HG03139 (cell line): ENCODE data around the gene RANBP3L.
"Not testable (repeated sequence)": the region's sequence is repeated elsewhere in the genome, so short reads cannot be mapped to it uniquely, and the experiment has no call there.

Experiments
- ATAC-seq: cut with Tn5 transposase; IDR thresholded peaks from one replicate; pipeline ENCODE4 v1.9.1; 2021; ENCODE audit not compliant: unreplicated experiment

Gene RANBP3L, protein sequence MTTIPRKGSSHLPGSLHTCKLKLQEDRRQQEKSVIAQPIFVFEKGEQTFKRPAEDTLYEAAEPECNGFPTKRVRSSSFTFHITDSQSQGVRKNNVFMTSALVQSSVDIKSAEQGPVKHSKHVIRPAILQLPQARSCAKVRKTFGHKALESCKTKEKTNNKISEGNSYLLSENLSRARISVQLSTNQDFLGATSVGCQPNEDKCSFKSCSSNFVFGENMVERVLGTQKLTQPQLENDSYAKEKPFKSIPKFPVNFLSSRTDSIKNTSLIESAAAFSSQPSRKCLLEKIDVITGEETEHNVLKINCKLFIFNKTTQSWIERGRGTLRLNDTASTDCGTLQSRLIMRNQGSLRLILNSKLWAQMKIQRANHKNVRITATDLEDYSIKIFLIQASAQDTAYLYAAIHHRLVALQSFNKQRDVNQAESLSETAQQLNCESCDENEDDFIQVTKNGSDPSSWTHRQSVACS

DNA sequence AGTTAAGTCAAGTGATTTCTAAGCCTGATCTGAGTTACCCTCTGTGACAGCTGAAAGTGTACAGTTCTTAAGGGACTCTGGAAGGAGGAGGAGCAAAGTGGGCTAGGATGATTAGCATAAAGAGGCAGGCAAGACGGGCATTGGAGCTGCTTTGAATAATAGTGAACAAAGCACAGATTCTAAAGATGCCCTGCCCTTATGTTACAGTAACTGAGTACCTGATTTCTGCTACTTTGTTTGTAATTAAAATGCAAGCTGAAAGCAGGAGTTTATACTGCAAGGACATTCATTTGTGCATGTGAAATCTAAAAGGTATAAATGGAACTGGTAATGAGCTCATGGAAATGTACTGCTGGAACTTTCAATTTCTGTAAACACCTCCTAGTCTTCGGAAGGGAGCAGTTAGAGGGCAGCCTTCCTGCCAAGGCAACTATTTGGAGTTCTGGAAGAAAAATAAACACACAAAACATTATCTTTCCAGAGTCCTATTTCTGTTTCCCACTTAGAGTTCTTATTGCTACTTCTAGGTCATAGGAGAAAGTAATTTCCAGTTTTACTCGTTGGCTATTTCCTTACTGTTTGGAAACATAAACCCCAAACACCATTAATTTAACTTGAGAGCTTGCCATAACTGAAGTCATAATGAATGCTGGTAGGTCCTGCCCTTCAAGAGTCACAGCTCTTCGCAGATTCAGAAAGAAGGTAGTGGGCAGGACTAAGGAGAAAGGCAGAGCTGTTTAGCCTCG is at the start of gene RANBP3L:
TSS of gene RANBP3L (minus strand) at position 45 of the 746 bp plus-strand sequence. CDS start 486 bp downstream, outside the sequence.
- no peak for ATAC-seq

DNA sequence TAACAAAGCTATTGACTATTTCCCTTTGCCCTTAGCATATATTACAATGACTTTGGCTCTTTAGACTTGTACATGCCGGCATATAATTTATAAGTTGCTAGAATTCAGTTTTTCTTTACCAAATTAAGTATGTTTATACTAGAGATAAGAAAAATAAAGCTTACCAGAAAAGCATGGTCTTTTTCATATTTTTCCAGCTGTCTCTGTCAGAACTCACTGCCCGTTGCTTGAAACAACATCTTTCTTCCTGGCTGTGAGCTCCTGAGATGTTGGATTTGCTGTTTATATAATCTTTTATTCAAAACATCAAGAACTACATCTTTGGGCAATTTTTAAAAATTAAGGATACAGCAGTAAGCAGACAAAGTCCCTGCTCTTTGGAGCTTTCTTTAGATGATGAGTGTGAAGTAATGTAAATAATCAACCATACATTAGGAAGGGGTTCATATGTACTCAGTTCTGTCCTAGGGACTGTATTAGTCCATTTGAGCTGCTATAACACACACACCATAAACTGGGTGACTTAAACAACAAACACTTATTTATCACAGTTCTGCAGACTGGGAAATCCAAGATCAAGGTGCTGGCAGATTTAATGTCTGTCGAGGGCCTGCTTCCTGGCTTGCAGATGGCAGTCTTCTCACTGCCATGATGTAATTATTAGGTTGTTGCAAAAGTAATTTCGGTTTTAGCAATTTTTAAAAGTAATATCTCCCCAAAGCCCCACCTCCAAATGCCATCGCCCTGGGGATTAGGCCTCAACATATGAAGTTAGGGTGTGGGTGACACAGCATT is 45.4 kb upstream of the RANBP3L start:
- ATAC-seq: no peak

DNA sequence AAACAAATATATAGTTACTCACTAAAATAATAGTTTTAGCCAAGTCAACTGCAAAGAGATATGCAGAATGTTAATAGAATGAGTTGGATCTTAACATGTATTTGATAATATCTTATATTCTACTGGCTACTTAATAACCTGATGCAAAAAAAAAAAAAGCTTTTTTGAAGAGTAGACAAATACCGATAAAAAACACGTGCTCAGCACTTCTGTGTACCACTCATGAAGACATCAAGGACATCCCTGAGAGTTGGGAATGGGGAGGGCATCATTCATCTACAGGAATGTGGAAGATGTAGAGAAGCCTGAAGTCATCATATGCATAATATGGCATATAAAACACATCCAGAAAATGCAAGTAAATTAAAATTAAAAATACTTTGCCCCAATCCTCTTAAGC is 43.2 kb upstream of the RANBP3L start:
- no peak for ATAC-seq

DNA sequence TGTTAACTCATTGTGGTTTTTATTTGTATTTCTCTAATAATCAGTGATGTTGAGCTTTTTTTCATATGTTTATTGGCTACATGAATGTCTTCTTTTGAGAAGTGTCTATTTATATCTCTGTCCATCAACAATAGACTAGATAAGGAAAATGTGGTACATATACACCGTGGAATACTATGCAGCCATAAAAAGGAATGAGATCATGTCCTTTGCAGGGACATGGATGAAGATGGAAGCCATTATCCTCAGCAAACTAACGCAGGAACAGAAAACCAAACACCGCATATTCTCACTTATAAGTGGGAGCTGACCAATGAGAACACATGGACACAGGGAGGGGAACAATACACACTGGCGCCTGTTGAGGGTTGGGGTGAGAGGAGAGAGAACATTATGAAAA is 40.0 kb upstream of the RANBP3L start:
- ATAC-seq: not testable (repeated sequence)

DNA sequence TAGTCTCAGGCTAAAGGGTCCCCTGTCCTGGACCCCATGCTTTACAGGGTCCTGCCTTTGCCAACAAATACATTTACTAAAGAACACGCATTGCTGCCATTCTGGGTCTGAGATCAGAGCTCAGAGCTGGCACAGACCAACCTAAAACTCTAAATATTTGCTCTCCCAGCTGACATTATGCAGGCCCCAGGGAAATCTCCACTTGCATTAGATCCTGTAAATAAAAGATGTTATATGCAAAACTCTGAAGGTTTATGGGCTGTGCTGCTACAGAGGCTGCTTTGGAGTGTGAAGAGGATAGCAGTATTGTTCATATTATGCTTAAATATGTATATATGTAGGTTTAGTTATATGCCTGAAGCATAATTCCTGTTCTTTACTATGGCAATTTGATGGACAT is 35.9 kb upstream of the RANBP3L start:
- ATAC-seq: no peak

DNA sequence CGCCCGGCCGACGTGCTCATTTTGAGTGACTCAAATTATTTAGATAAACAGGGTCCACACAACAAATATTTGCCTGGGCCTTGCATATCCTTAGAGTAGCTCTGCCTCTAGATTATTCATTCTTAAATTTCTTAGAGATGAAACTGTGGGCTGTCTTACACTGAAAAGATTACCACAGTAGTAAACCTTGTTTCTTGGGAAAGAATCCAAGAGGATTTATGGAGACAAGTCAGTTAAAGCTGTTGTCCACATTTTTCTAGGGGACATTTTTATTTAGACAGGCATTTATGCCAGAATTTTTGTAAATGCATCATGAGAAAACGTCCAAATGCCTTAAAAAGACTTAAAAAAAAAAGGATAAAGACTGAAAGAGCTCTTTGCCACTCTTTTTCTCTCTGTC is 32.6 kb upstream of the RANBP3L start:
- no peak for ATAC-seq

DNA sequence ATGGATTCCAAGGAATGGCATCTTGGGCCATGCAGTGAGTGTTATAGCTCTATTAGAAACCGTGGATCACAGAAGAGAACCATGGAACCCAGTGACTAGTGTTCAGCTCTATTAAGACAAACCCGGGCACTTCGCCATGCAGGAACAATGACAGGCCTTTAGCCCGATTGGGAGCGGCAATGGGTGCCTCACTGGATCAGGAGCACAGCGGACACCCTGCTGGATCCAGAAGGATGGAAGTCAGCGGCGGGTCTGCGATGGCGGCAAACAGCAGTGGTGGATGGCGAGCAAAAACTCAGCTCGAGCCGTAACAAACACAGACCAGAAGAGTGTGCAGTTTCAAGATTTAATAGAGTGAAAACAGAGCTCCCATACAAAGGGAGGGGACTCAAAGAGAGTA is 31.0 kb upstream of the RANBP3L start:
- not testable (repeated sequence) for ATAC-seq

DNA sequence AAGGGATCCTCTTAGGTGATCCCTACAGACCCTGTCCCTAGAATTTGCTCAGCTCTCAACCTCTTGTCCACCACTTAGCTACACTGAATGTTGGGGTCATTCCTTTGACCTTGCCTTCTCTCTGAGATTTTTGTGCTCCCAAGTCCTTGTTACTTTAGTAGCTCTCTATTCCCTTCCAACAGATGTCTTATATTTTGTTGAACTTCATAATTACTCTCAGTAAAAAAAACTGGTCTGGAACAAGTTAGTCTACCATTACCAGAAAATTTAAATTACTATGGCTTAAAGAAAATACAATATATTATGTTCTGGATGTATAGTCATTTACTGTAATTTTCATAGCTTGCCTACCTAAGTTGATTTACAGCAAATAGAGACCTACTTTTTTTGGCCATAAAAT is 23.5 kb upstream of the RANBP3L start:
- ATAC-seq: no peak

DNA sequence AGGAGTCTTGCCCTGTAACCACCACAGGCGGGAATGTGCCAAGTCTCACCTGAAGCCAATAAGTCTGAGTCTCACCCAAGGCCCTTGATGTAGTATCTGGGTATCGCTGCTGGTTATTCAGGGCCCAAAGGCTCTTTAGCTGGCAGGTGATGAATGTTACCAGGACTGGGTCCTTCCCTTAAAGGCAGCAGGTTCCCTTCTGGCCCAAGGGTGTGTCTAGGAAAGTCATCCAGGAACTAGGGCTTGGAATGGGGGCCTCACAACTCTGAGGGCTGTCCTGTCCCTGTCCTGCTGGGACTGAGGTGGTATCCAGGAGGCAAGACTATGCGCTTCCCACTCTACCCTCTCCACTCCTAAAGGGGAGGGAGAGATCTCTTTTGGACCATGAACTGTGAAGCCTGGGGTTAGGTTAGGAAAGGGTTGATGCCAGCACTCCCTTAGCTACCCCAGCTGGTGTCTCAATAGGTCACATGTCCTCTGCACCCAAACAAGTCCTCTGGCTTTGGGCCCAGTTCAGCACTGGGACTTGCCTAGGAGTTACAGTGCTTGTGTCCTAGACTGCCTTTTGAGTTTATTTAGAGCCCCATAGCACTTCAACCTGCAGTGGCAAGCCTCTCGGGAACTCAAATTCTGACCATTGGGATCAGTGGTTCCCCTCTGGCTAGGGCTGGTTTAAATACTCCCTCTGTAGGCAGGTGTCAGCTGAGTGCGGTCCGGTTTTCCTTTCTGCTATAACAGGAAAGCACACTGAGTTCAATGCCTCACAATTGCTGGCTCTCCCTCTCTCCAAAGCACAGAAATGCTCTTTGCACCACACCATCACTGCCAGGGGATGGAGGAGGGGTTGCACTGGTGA is 22.5 kb upstream of the RANBP3L start:
- no peak for ATAC-seq

DNA sequence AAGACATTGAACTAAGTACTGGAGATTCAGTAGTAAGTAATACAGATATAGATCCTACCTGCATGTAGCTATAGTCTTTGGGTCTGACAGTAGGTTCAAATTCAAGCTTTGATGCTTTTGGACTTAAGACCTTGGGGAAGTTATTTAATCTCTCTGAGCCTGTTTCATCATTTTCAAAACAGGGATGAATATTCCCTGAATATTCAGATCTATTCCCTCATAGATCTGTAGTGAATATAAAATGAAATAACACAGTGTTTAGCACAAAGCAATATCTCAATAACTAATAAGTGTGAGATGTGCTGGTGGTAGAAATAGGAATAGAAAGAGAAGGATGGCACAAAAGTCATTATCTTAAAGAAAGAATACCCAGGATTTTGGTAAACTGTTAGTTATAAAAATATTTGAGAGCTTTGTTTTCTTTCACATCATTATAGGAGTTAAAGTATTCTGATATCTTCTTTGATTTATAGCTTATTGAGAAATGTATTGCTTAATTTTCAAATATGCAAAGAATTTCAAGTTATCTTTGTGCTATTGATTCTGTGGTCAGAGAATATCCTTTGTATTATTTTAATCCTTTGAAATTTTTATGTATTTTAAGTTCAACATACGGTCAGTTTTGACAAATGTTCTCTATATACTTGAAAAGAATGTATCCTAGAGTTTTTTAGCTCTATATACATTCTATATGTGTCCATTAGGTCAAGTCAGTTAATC is 11.4 kb upstream of the RANBP3L start:
- no peak for ATAC-seq

DNA sequence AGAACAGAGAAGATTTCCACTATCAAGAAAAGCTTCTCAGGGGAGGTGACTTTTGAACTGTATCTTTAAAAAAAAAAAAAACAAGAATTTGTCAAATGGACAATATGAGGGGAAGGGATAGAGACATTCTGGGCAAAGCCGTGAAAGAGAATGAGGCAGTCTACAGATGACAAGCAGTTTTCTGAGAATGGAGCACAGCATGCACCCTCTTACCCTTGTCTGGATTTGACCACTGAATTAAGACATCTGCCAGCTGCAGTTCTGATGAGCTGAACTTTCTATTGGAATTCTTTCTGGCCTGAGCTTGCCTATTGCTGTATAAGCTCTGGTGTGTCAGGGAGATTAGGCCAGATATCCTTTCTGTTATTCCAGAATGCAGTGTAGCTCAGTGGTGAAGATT is 10.3 kb upstream of the RANBP3L start:
- no peak for ATAC-seq

DNA sequence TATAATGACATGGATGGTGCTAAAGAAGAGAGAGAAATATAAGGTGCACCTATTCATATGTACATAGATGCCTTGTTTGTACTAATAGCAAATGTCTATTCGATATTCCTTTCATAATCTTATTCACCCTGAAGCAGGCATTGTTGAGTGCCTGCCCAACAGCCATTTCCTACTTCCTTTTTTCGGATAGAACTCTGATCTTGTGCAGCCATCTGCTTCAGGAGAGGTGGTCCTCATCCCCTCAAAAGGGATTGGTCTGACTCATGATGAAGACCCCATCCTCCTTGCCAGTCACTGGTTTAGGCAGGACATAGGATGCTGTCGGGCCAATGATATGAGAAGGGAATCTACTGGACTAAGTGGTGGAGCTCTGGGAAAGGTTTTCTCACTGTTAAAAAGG is 8.4 kb upstream of the RANBP3L start:
- ATAC-seq: no peak

DNA sequence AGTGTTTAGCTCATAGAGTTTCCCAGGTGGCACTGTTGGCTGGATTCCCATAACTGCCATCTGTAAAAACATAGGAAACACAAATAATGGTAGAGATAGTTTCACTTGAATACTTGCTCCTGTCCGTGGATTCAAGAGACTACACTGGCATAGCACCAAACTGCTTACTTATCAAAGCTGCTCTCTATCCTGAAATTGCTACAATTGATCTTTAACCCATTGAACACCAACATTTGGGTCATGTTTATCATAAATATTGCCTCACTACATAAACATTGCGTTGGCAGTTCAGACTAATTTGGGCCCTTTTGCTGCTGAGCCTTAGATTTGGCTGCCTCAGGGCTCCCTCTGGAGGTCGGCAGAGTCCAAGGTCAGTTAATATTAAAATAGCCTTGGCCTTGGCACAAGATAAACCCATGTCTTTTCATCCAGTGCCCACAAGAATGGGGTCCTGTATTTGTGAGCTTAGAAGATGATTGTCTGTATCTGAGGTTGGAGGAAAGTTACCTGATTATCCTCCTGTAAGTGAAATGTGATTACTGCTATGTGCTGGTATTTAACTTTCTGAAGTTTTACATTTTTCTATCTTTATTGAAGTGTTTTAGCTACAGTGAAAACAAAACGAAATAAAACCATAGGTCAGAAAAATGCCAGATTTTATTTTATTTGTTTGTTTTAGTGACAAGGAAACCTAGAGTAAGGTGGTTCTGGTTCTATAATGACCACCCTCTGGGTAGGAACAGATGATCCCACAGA is 4.0 kb upstream of the RANBP3L start:
- ATAC-seq: no peak

DNA sequence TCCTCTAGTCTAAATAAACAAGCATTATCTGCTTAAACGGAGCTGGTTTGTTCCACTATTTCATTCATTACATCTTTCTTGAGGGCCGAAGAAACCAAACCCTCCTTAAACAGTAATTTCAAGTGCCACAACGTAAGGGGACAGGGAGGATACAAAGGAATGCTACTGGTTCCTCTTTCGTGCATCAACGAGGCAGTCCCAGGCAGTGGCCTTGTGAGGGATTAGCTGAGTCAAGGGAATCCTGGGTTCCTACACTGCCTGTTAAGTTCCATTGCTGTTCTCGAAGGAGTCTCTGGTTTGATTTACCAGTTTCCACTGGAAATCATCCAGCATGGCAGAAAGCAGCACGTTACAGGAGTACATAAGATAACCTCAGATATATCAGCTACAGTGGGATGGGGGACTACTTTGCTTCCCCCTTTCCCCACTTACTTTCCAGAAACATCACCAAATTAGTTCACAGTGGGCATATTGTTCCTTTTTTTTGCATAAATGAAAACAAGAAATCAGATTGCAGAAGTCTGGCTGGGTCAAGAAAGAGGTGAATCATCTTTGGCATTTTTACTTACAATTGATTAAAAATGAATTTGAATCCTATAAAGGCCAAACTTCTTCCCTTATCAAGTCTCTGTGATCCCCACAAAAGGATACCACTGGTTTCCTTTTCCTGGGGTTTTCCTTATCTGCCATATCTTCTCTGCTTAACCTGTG is 2.5 kb upstream of the RANBP3L start:
- ATAC-seq: no peak

DNA sequence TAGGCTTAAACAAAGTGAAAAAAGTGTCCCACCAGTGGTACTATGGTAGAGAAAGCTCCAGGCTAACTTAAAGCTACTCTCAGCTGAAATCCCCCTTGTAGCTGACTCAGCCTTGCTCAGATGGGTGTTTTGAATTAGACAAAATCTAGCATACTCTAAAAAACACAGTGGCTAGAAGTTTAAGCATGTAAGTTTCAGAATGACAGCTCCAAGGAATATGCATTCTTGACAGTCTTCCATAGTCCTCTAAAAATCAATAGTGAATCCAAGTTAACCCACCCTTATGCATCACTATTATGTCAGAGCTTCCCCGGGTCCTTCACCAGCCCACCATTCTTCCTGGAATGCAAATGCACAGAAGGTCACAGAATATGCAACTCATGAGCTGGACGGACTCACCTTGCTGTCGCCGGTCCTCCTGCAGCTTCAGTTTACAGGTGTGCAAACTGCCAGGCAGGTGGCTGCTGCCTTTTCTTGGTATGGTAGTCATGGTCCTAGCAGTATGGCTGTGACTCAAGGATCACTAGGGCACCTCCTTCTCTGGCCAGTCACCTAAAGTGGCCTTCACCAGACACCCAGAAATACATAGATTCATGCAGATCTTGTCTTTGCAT is 668 bp downstream of the RANBP3L start:
- ATAC-seq: no peak

DNA sequence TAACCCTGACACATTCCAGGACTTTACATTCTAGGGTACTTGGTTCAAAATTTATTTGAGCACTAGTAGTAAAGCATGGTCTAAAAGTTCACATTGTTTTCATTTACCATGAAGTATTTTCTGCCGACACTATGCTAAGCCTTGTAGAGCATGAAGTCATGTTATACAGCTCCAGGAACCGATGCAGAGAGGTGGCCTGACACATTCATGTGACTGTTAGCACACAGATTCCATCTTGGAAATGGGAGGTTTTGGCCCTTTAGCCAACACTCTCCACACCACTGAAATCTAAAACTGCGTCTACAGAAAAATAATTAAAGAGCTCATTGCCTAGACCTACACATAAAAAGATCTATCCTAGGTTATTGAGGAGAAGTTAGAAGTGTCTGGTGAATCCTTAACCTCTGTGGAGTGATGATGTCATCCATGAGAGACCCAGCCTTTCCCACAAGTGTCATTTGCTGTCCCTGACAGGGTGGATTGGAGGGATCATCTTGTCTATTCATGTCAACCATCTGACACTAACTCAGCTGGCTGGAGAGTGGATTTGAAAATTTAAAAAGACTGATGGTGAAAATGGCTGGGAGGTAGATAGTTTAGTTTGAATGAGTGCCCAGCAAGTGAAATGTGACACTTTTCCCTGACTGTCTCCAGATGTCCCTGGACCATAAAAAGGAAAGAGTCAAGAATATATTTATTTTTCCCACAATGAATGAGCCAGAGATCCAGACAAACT is 1.3 kb downstream of the RANBP3L start:
- no peak for ATAC-seq

DNA sequence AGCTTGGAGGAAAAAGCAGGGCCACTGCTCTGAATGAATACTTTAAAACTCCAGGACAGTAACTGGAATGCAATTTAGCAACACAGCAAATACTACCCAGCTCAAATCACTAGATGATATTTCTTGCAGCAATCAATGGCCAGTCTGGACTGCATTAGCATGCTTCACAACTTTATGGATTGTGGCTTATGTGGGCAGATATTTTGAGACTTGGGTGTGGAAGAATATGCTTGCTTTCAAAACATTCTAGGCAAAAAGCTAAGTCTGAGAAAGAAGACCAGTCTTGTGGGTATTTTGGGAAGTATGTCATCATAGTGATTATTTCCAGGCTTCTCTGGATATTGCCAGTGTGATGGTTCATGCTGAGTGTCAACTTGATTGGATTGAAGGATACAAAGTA is 3.1 kb downstream of the RANBP3L start:
- ATAC-seq: no peak
